Thyroid gland (tissue), 4 donors: ENCODE results near the gene TPH2. TPM values are rescaled to one million over a fixed set of nuclear protein-coding genes. Genes with fewer than 3 reads are reported as not detected.

Experiments used
- DNase-seq, 2 donors: peaks; one replicate each; pipeline ENCODE4 v3.0.0-alpha.2; 2019
- H3K27ac ChIP-seq, 3 donors: fragments of 200-600 bp; sonication (generic); 1 replicate in 2 of 3; 2 replicates in 1 of 3; pipeline ENCODE4 v1.5.1; 2016 to 2019; ENCODE audit warnings: mild to moderate bottlenecking in 1 of 3, moderate library complexity in 1 of 3
- H3K27me3 ChIP-seq: fragments of 200-600 bp; sonication (generic); one replicate; pipeline ENCODE4 v1.5.1; 2019
- H3K36me3 ChIP-seq, 2 donors: fragments of 200-600 bp; sonication (generic); one replicate each; pipeline ENCODE4 v1.5.1; 2016 to 2019
- H3K4me1 ChIP-seq, 2 donors: fragments of 200-600 bp; sonication (generic); one replicate each; pipeline ENCODE4 v1.5.1; 2017 to 2019
- H3K4me3 ChIP-seq, 3 donors: fragments of 200-600 bp; sonication (generic); replicated peaks in 1 of 3; 1 replicate in 2 of 3; 2 replicates in 1 of 3; pipeline ENCODE4 v1.5.1; 2016; ENCODE audit warnings: mild to moderate bottlenecking in 1 of 3
- H3K9me3 ChIP-seq: fragments of 200-600 bp; sonication (generic); one replicate; pipeline ENCODE4 v1.5.1; 2017
- CTCF ChIP-seq, 6 experiments: fragments of 200-600 bp in 3 of 6; fragments of 450-650 bp in 3 of 6; sonication (generic) in 3 of 6; IDR thresholded peaks; one replicate each; pipeline ENCODE4 v1.5.1; 2016 to 2019; ENCODE audit warnings: antibody characterized with exemption in 6 of 6, mild to moderate bottlenecking in 2 of 6, inconsistent platforms in 1 of 6, moderate library complexity in 1 of 6
- POLR2A ChIP-seq, 2 donors: fragments of 450-650 bp; IDR thresholded peaks; one replicate each; pipeline ENCODE4 v1.6.1; 2017; ENCODE audit warnings: antibody characterized with exemption in 2 of 2, mild to moderate bottlenecking in 2 of 2, moderate library complexity in 1 of 2
- WGBS, 2 donors: methylation state at CpG; one replicate each; pipeline ENCODE4 v1.1.5; 2017; 5-methylcytosine and 5-hydroxymethylcytosine counted together
- intact Hi-C: fragments of 100-400 bp; cut with DNase I; formaldehyde crosslinking; loops from one replicate; pipeline ENCODE4 v1.15.1; 2023
- total RNA-seq, 4 donors: library from RNA; depleted of rRNA; stranded (reverse); fragments of >200 nt; gene quantifications; one replicate each; pipeline ENCODE4 v1.2.3, GENCODE V29; 2016

TPH2 gene
- total RNA-seq, 4 donors from 2014 or later = not detected

GRCh38 chr12:71981149-71981548 lies 42.5 kb downstream of the TPH2 start:
- no peak overlapping the region for H3K27ac ChIP-seq
- no peaks in the 10 kb centered on the region for H3K27me3 ChIP-seq
- no peak for DNase-seq
- intact Hi-C loops = no loop called here
- H3K4me3 ChIP-seq = no peak overlapping the region
- H3K9me3 ChIP-seq = no peaks in the 10 kb centered on the region
- H3K36me3 ChIP-seq = no peaks in the 10 kb centered on the region
- TF ChIP-seq CTCF (IDR thresholded peaks at IDR 0.05) (no peak), POLR2A (IDR thresholded peaks at IDR 0.05) (no peak)
- 89 to 97% methylated on average over 1 of the region's 1 CpG for WGBS, 2 donors
- H3K4me1 ChIP-seq = no peaks in the 10 kb centered on the region

- H3K36me3 ChIP-seq = no peaks in the 10 kb centered on the region
- no peaks in the 10 kb centered on the region for H3K4me1 ChIP-seq
- H3K27ac ChIP-seq = no peak overlapping the region
- H3K9me3 ChIP-seq = no peaks in the 10 kb centered on the region
- H3K27me3 ChIP-seq = no peaks in the 10 kb centered on the region
- intact Hi-C loops = no loop called here
- 63 to 66% methylated on average over 2 of the region's 2 CpGs for WGBS, 2 donors
- no peak for DNase-seq
- TF ChIP-seq POLR2A (IDR thresholded peaks at IDR 0.05) (no peak), CTCF (IDR thresholded peaks at IDR 0.05) (no peak)
- no peak overlapping the region for H3K4me3 ChIP-seq
Measured at GRCh38 chr12:71994715-71995114, 56.1 kb downstream of the TPH2 start.

- intact Hi-C loops = no loop called here
- Histone ChIP-seq H3K27ac (no peak overlapping the region), H3K36me3 (no peaks in the 10 kb centered on the region), H3K9me3 (no peaks in the 10 kb centered on the region), H3K4me3 (no peak overlapping the region), H3K27me3 (no peaks in the 10 kb centered on the region), H3K4me1 (no peaks in the 10 kb centered on the region)
- whole genome bisulfite sequencing, 2 donors = 70 to 83% methylated on average over 1 of the region's 1 CpG
- DNase-seq = no peak
- TF ChIP-seq CTCF (IDR thresholded peaks at IDR 0.05) (no peak), POLR2A (IDR thresholded peaks at IDR 0.05) (no peak)
Measured at GRCh38 chr12:71999795-72000194, 61.1 kb downstream of the TPH2 start.

GRCh38 chr12:72000969-72001648 lies 62.5 kb downstream of the TPH2 start:
- Histone ChIP-seq H3K9me3 (no peaks in the 10 kb centered on the region), H3K4me3 (no peak overlapping the region), H3K27ac (no peak overlapping the region), H3K36me3 (no peaks in the 10 kb centered on the region), H3K4me1 (no peaks in the 10 kb centered on the region), H3K27me3 (no peaks in the 10 kb centered on the region)
- no peak for TF ChIP-seq CTCF (IDR thresholded peaks at IDR 0.05)
- no peak for TF ChIP-seq POLR2A (IDR thresholded peaks at IDR 0.05)
- intact Hi-C loops = no loop called here
- DNase-seq = no peak
- 78 to 81% methylated on average over 9 of the region's 9 CpGs for WGBS, 2 donors

- Histone ChIP-seq H3K36me3 (no peaks in the 10 kb centered on the region), H3K9me3 (no peaks in the 10 kb centered on the region), H3K4me1 (no peaks in the 10 kb centered on the region), H3K27ac (no peak overlapping the region), H3K4me3 (no peak overlapping the region), H3K27me3 (no peaks in the 10 kb centered on the region)
- TF ChIP-seq POLR2A (IDR thresholded peaks at IDR 0.05) = no peak
- TF ChIP-seq CTCF (IDR thresholded peaks at IDR 0.05) = no peak
- intact Hi-C loops = no loop called here
- WGBS, 2 donors = 52 to 56% methylated on average over 2 of the region's 2 CpGs
- no peak for DNase-seq
Measured at GRCh38 chr12:72006766-72007165, 68.1 kb downstream of the TPH2 start.
